GM23248 (cell line): ENCODE data around the gene DCUN1D4. TPM values are rescaled to one million over a fixed set of nuclear protein-coding genes. Genes with fewer than 3 reads are reported as not detected.
A peak's percentile ranks its signal among the peaks of the same experiment; 100 is the strongest.
"Not testable (repeated sequence)": the region's sequence is repeated elsewhere in the genome, so short reads cannot be mapped to it uniquely, and the experiment has no call there.

Source experiments
- DNase-seq: peaks from one replicate; pipeline ENCODE4 v3.0.0-alpha.2; 2015
- H2AFZ ChIP-seq: fragments of 200-600 bp; sonication (generic); 2 replicates; pipeline ENCODE4 v1.6.1; 2016; ENCODE audit warnings: antibody characterized with exemption
- H3F3A ChIP-seq: fragments of 200-600 bp; sonication (generic); 2 replicates; pipeline ENCODE4 v1.6.1; 2016; ENCODE audit warnings: mild to moderate bottlenecking, antibody characterized with exemption, mixed run types; ENCODE audit not compliant: insufficient read depth
- H3K27ac ChIP-seq: fragments of 200-600 bp; sonication (generic); 2 replicates; pipeline ENCODE4 v1.5.1; 2016; ENCODE audit warnings: mild to moderate bottlenecking
- H3K27me3 ChIP-seq: fragments of 200-600 bp; sonication (generic); replicated peaks from 2 replicates; pipeline ENCODE4 v1.6.1; 2016; ENCODE audit warnings: mild to moderate bottlenecking; ENCODE audit not compliant: insufficient read depth
- H3K36me3 ChIP-seq: fragments of 200-600 bp; sonication (generic); 2 replicates; pipeline ENCODE4 v1.6.1; 2016; ENCODE audit warnings: low read depth, mild to moderate bottlenecking
- H3K4me1 ChIP-seq: fragments of 200-600 bp; sonication (generic); 2 replicates; pipeline ENCODE4 v1.6.1; 2016; ENCODE audit warnings: mild to moderate bottlenecking; ENCODE audit not compliant: insufficient read depth
- H3K4me2 ChIP-seq: fragments of 200-600 bp; sonication (generic); one replicate; pipeline ENCODE4 v1.6.1; 2016; ENCODE audit warnings: mild to moderate bottlenecking; ENCODE audit not compliant: unreplicated experiment
- H3K4me3 ChIP-seq: fragments of 200-600 bp; sonication (generic); 2 replicates; pipeline ENCODE4 v1.5.1; 2016; ENCODE audit warnings: mild to moderate bottlenecking
- H3K79me2 ChIP-seq: fragments of 200-600 bp; sonication (generic); 2 replicates; pipeline ENCODE4 v1.6.1; 2016; ENCODE audit warnings: mild to moderate bottlenecking; ENCODE audit not compliant: insufficient read depth
- H3K9ac ChIP-seq: fragments of 200-600 bp; sonication (generic); 2 replicates; pipeline ENCODE4 v1.6.1; 2016; ENCODE audit warnings: mild to moderate bottlenecking
- H3K9me2 ChIP-seq: fragments of 200-600 bp; sonication (generic); 2 replicates; pipeline ENCODE4 v1.6.1; 2016; ENCODE audit warnings: mixed run types, mild to moderate bottlenecking, moderate library complexity; ENCODE audit not compliant: insufficient read depth
- H3K9me3 ChIP-seq: fragments of 200-600 bp; sonication (generic); one replicate; pipeline ENCODE4 v1.6.1; 2017; ENCODE audit warnings: low read depth
- H4K20me1 ChIP-seq: fragments of 200-600 bp; sonication (generic); 2 replicates; pipeline ENCODE4 v1.6.0; 2016; ENCODE audit not compliant: insufficient read depth
- EZH2 ChIP-seq: fragments of 200-600 bp; sonication (generic); IDR thresholded peaks from 2 replicates; pipeline ENCODE4 v1.6.1; 2018; ENCODE audit warnings: antibody characterized with exemption, mild to moderate bottlenecking; ENCODE audit not compliant: insufficient read depth, poor library complexity, severe bottlenecking
- EZH2phosphoT487 ChIP-seq: fragments of 200-600 bp; sonication (generic); IDR thresholded peaks from 2 replicates; pipeline ENCODE4 v1.6.1; 2018; ENCODE audit warnings: antibody characterized with exemption, moderate library complexity, mild to moderate bottlenecking, low read depth; ENCODE audit not compliant: insufficient read depth
- WGBS, 2 experiments: methylation state at CpG; one replicate each; pipeline ENCODE4 v1.1.6; 2015 to 2017; ENCODE audit warnings: low lambda C conversion rate in 2 of 2, low coverage in 1 of 2; ENCODE audit errors: missing lambda C conversion rate in 2 of 2; 5-methylcytosine and 5-hydroxymethylcytosine counted together
- in situ Hi-C: fragments of 300-500 bp; cut with MboI; formaldehyde crosslinking; loops from 2 replicates; pipeline ENCODE4 v1.15.0; 2020
- polyA plus RNA-seq: library from polyadenylated mRNA; unstranded; fragments of >200 nt; fragmentation: Nextera tagmentation; extraction: Ambion mirVana; gene quantifications from 2 replicates; pipeline ENCODE4 v1.2.1, GENCODE V29; 2016
- total RNA-seq: library from RNA; depleted of rRNA; stranded (reverse); fragments of >200 nt; shearing (Covaris generic); gene quantifications from 2 replicates; pipeline ENCODE4 v1.2.3, GENCODE V29; 2014

DCUN1D4 gene
- total and polyA plus RNA-seq, 2 experiments from 2014 or later: 33.2 to 46.8 TPM

DNA sequence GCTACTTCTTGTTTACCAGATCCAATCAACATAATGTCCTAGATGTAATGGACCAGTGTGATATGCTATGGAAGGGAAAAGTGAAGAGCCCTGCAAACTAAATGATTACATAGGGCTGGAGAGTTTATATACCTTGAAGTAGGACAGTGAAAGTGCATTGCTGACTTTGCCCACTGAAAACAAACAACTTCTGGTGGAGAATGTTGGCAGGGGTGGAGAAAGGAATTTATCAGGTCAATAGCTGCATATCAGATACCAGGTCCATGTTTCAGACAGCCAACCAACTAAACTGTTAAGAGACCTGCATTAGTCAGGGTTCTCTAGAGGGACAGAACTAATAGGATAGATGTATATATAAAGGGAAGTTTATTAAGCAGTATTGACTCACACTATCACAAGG, 82.4 kb downstream of the DCUN1D4 start:
- Histone ChIP-seq H3K4me2 (no peak overlapping the region), H3K36me3 (no peaks in the 10 kb centered on the region), H3K9ac (no peak overlapping the region), H3F3A (no peaks in the 10 kb centered on the region), H3K4me3 (no peak overlapping the region), H3K79me2 (no peaks in the 10 kb centered on the region), H3K27me3 (no peaks in the 10 kb centered on the region), H3K9me3 (no peaks in the 10 kb centered on the region), H3K27ac (no peak overlapping the region), H3K4me1 (no peaks in the 10 kb centered on the region), H4K20me1 (no peaks in the 10 kb centered on the region), H3K9me2 (no peaks in the 10 kb centered on the region), H2AFZ (no peak overlapping the region)
- in situ Hi-C loops: no loop called here
- no peak for TF ChIP-seq EZH2
- TF ChIP-seq EZH2phosphoT487: no peak
- no peak for DNase-seq

DNA sequence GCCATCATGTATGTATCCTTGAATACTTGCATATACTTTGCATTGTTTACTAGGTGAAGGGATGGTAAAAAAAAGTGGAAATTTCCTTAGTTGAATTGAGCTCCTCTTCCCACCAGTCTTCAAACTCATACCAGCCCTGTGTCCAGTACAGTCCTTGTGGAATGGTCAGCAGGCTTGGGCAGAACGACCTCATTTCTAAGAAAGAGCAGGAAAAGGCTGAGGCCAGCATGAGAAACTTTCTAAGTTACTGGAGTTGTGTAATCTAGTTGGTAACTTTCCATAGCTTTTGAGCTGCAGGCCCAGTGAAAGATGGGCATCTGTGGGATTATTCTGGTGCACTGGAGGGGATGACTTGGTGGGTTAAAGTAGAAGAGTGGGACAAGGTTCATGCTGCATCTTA, 87.6 kb downstream of the DCUN1D4 start:
- Histone ChIP-seq H3F3A (no peaks in the 10 kb centered on the region), H3K4me1 (no peaks in the 10 kb centered on the region), H3K27me3 (no peaks in the 10 kb centered on the region; the same call in 1 of the 2 replicates), H2AFZ (no peak overlapping the region), H3K9me3 (no peaks in the 10 kb centered on the region), H3K9me2 (no peaks in the 10 kb centered on the region), H4K20me1 (no peaks in the 10 kb centered on the region), H3K4me2 (no peak overlapping the region), H3K9ac (no peak overlapping the region), H3K79me2 (no peaks in the 10 kb centered on the region), H3K36me3 (no peaks in the 10 kb centered on the region), H3K4me3 (no peak overlapping the region), H3K27ac (no peak overlapping the region)
- 57 to 68% methylated on average over 1 of the region's 1 CpG for WGBS, 2 experiments
- in situ Hi-C loops: no loop called here
- peak; percentile 8 for DNase-seq
- TF ChIP-seq EZH2: no peak
- TF ChIP-seq EZH2phosphoT487: no peak

DNA sequence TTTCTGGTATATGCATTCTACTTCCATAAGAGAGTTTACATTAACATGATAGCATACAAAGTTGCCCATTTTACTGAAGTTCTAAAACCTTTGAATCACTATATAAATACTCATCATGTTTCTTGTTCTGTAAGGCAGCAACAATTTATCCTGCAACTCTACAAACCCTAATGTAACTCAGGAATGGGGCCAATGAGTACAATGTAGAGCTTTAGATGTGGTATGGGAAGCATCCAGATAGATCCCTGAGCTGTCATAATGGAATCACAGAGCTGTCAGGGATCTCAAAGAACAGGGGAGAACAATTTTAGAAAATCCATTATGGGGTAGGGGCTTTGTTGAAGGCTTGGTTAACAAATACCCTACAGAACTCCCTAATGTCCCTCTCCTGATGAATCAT, 88.5 kb downstream of the DCUN1D4 start:
- no peak for DNase-seq
- H3K4me3 ChIP-seq: no peak overlapping the region
- H3K9me3 ChIP-seq: no peaks in the 10 kb centered on the region
- H3K27ac ChIP-seq: no peak overlapping the region
- H3K9ac ChIP-seq: no peak overlapping the region
- H3K36me3 ChIP-seq: no peaks in the 10 kb centered on the region
- in situ Hi-C loops: no loop called here
- H3K79me2 ChIP-seq: no peaks in the 10 kb centered on the region
- H3K4me2 ChIP-seq: no peak overlapping the region
- H3K27me3 ChIP-seq: no peaks in the 10 kb centered on the region; the same call in 1 of the 2 replicates
- no peak overlapping the region for H2AFZ ChIP-seq
- no peaks in the 10 kb centered on the region for H3F3A ChIP-seq
- no peaks in the 10 kb centered on the region for H4K20me1 ChIP-seq
- H3K4me1 ChIP-seq: no peaks in the 10 kb centered on the region
- TF ChIP-seq EZH2: no peak
- no peak for TF ChIP-seq EZH2phosphoT487
- no peaks in the 10 kb centered on the region for H3K9me2 ChIP-seq

DNA sequence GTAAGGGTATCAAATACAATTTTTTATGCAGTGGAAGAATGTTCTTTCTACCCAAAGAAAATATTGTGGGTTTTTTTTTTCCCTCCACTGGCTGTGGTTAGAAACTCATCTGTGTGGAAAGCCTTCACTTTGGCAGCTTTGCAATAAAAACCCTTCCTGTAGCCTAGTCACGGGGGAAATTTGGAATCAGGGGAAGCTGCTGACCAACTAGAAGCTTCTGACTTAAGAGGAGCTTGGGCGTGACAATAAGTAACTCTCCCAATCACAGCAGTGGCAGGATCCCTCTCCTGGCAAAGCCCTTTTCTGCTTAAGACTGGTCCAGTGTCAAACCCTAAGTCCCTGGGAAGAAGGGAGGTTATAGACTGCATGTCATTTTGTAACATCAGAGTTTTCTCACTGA, 89.3 kb downstream of the DCUN1D4 start:
- Histone ChIP-seq H3K9me3 (no peaks in the 10 kb centered on the region), H2AFZ (no peak overlapping the region), H3K9ac (no peak overlapping the region), H3K79me2 (no peaks in the 10 kb centered on the region), H4K20me1 (no peaks in the 10 kb centered on the region), H3F3A (no peaks in the 10 kb centered on the region), H3K27me3 (no peaks in the 10 kb centered on the region; the same call in 1 of the 2 replicates), H3K4me3 (no peak overlapping the region), H3K36me3 (no peaks in the 10 kb centered on the region), H3K27ac (no peak overlapping the region), H3K4me2 (no peak overlapping the region), H3K9me2 (no peaks in the 10 kb centered on the region), H3K4me1 (no peaks in the 10 kb centered on the region)
- peak; percentile 45 for DNase-seq
- WGBS, 2 experiments: 12 to 21% methylated on average over 2 of the region's 2 CpGs
- in situ Hi-C loops: no loop called here
- no peak for TF ChIP-seq EZH2
- TF ChIP-seq EZH2phosphoT487: no peak

DNA sequence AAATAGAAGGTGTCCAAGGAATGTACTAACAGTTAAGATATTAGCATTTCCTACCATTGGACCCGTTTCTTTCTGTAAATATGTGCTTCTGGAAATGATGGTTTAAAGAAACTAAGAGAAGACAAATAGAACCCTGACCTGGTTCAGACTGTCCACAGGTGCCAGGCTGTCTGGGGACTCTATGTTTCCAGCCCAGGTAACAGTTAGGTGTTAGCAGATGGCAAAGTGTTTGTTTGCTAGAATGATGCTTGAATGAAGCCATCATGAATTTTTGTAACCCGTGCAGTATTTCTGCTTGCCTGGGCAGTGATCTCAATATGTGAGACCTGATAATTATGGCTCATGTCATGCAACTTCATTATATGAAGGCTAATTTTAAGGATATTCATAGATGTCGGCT, 89.7 kb downstream of the DCUN1D4 start:
- TF ChIP-seq EZH2 (no peak), EZH2phosphoT487 (no peak)
- Histone ChIP-seq H3K4me1 (no peaks in the 10 kb centered on the region), H2AFZ (no peak overlapping the region), H3K4me2 (no peak overlapping the region), H3K27me3 (no peaks in the 10 kb centered on the region; the same call in 1 of the 2 replicates), H4K20me1 (no peaks in the 10 kb centered on the region), H3K9me2 (no peaks in the 10 kb centered on the region), H3K4me3 (no peak overlapping the region), H3F3A (no peaks in the 10 kb centered on the region), H3K79me2 (no peaks in the 10 kb centered on the region), H3K36me3 (no peaks in the 10 kb centered on the region), H3K27ac (no peak overlapping the region), H3K9ac (no peak overlapping the region), H3K9me3 (no peaks in the 10 kb centered on the region)
- WGBS, 2 experiments: 21 to 27% methylated on average over 3 of the region's 3 CpGs
- DNase-seq: no peak
- in situ Hi-C loops: no loop called here

DNA sequence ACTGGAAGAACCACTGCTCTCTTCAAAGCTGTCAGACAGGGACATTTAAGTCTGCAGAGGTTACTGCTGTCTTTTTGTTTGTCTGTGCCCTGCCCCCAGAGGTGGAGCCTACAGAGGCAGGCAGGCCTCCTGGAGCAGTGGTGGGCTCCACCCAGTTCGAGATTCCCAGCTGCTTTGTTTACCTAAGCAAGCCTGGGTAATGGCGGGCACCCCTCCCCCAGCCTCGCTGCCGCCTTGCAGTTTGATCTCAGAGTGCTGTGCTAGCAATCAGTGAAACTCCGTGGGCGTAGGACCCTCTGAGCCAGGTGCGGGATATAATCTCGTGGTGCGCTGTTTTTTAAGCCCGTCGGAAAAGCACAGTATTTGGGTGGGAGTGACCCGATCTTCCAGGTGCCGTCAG, 97.5 kb downstream of the DCUN1D4 start:
- WGBS, 2 experiments: 78 to 92% methylated on average over 12 to 13 of the region's 13 CpGs

More for the DNA sequence above, 97.5 kb downstream of the DCUN1D4 start:
- H3F3A ChIP-seq, H3K36me3 ChIP-seq, H3K4me3 ChIP-seq, H3K4me2 ChIP-seq, H3K4me1 ChIP-seq, DNase-seq, in situ Hi-C loops, H3K9ac ChIP-seq, H3K79me2 ChIP-seq, H3K27me3 ChIP-seq, H4K20me1 ChIP-seq, H3K9me3 ChIP-seq, H2AFZ ChIP-seq, H3K27ac ChIP-seq, H3K9me2 ChIP-seq: not testable (repeated sequence)
